Measurements from ENCODE around the gene SH3GLB2. TPM values are rescaled to one million over a fixed set of nuclear protein-coding genes. Genes with fewer than 3 reads are reported as not detected.
"Not testable (repeated sequence)": the region's sequence is repeated elsewhere in the genome, so short reads cannot be mapped to it uniquely, and the experiment has no call there.

Gene SH3GLB2
- total and polyA plus RNA-seq, 3 donors from 2014 or later, result 62.3 to 92.2 (median 88.8) TPM

DNA sequence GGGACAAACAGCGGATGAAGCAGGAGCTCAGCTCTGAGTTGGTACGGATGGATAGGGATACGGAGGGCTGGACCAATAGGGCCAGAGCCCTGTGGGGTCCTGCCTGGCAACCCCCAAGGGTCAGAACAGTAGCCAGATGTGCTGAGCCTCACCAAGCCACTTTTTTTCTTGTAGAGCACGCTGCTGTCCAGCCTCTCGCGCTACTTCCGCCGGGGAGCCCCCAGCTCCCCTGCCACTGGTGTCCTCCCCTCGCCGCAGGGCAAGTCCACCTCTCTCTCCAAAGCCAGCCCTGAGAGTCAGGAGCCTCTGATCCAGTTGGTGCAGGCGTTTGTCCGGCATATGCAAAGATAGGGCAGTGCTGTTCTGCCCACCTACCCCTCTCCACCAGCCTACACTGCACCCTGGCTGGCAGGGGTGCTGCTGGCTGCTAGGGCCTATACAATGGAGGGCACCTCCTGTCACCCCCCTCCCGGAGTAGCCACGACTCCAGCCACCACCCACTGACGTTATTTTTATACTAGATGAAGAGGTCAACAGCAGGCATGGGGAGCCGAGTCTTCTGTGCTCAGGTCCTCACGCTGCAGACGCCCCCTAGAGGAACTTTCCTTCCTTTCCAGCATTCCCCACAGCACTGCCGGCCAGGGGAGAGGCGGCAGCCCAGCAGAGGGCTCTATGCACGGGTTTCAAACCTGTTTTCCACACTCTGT, 21.6 kb downstream of the SH3GLB2 start:
- 45 to 55% methylated on average over 9 to 21 of the region's 21 CpGs for WGBS, 2 donors
- H3K27ac ChIP-seq, result peak overlapping the region; percentile 45 to 82
- TF ChIP-seq, protein P1, sequence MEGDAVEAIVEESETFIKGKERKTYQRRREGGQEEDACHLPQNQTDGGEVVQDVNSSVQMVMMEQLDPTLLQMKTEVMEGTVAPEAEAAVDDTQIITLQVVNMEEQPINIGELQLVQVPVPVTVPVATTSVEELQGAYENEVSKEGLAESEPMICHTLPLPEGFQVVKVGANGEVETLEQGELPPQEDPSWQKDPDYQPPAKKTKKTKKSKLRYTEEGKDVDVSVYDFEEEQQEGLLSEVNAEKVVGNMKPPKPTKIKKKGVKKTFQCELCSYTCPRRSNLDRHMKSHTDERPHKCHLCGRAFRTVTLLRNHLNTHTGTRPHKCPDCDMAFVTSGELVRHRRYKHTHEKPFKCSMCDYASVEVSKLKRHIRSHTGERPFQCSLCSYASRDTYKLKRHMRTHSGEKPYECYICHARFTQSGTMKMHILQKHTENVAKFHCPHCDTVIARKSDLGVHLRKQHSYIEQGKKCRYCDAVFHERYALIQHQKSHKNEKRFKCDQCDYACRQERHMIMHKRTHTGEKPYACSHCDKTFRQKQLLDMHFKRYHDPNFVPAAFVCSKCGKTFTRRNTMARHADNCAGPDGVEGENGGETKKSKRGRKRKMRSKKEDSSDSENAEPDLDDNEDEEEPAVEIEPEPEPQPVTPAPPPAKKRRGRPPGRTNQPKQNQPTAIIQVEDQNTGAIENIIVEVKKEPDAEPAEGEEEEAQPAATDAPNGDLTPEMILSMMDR (IDR thresholded peaks at IDR 0.05), result peak; percentile 64 to 81 (median 77)
- TF ChIP-seq POLR2A (IDR thresholded peaks at IDR 0.05), result no peak
- intact Hi-C loops (cut with DNase I; ENCODE audit: low total_unique reads), result no loop called here
- H3K36me3 ChIP-seq (ENCODE audit: low read depth, missing control alignments), result no peaks in the 10 kb centered on the region
- peaks cover 32% of the 10 kb centered on the region for H3K4me1 ChIP-seq
- DNase-seq, result peak; percentile 87
- no peaks in the 10 kb centered on the region for H3K9me3 ChIP-seq
- H3K4me3 ChIP-seq, result no peak overlapping the region
- no peaks in the 10 kb centered on the region for H3K27me3 ChIP-seq

DNA sequence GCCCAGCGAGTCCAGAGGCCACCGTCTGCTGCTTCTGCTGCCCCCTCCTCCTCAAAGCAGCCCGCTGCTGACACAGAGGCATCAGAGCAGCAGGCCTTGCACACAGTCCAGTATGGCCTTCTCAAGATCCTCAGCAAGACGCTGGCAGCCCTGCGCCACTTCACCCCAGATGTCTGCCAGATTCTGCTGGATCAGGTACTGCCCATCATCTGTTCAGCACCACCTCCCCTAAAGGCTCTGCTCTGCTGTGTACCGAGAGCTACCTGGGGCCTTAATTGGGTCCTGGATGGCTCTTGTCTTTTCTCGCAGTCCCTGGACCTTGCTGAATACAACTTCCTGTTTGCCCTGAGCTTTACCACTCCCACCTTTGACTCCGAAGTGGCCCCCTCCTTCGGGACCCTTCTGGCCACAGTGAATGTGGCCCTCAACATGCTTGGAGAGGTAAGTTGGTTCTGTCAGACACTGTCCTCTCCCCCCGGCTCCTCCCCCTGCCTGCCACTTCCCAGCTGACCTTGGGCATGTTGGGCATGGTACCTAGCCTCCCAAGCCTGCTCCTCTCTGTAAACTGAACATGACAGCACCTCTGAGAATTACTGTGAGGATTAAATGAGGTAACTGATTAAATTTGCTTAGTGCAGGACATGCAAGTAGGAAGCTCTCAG, 22.7 kb downstream of the SH3GLB2 start:
- TF ChIP-seq, protein P1 (IDR thresholded peaks at IDR 0.05), result no peak
- no peak for TF ChIP-seq POLR2A (IDR thresholded peaks at IDR 0.05)
- Histone ChIP-seq H3K27me3 (no peaks in the 10 kb centered on the region), H3K4me1 (peaks cover 32% of the 10 kb centered on the region), H3K9me3 (no peaks in the 10 kb centered on the region), H3K27ac (peak overlapping the region; percentile 50 to 82), H3K4me3 (no peak overlapping the region), H3K36me3 (ENCODE audit: low read depth, missing control alignments) (no peaks in the 10 kb centered on the region)
- intact Hi-C loops (cut with DNase I; ENCODE audit: low total_unique reads), result no loop called here
- no peak for DNase-seq
- 70 to 80% methylated on average over 10 of the region's 10 CpGs for WGBS, 2 donors

- H3K27ac ChIP-seq; H3K9me3 ChIP-seq; H3K4me3 ChIP-seq; H3K27me3 ChIP-seq; intact Hi-C loops (cut with DNase I; ENCODE audit: low total_unique reads); H3K36me3 ChIP-seq (ENCODE audit: low read depth, missing control alignments): not testable (repeated sequence)
- H3K4me1 ChIP-seq, result peaks cover 32% of the 10 kb centered on the region
- peak; percentile 71 for DNase-seq
- WGBS, 2 donors, result 60 to 85% methylated on average over 6 of the region's 6 CpGs
Measured at GRCh38 chr9:129004173-129004572, 24.0 kb downstream of the SH3GLB2 start.

DNA sequence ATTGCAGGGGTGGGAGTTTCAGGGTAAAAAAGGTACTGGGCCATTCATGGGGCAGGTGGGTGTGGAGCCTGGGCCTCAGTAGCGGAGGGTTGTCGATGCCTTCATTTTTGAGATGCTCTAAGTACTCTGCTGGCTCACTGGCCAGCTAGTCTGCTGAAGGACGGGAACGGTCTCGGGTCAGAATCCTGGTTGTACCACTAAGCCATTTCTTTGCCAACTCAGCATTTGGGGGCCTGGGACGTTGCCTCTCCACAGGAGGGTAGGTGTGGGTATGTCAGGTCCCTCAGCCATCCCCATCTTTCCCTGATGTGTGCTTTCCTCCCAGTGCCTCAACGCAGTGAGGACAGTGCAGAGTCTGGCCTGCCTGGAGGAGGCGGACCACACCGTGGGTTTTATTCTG, 25.1 kb downstream of the SH3GLB2 start:
- Histone ChIP-seq H3K27me3 (no peaks in the 10 kb centered on the region), H3K4me3 (no peak overlapping the region), H3K36me3 (ENCODE audit: low read depth, missing control alignments) (no peaks in the 10 kb centered on the region), H3K4me1 (peaks cover 27% of the 10 kb centered on the region), H3K27ac (no peak overlapping the region), H3K9me3 (no peaks in the 10 kb centered on the region)
- WGBS, 2 donors, result 96 to 98% methylated on average over 8 to 9 of the region's 9 CpGs
- intact Hi-C loops (cut with DNase I; ENCODE audit: low total_unique reads), result no loop called here
- DNase-seq, result no peak
- TF ChIP-seq, protein P1 (IDR thresholded peaks at IDR 0.05), result no peak
- no peak for TF ChIP-seq POLR2A (IDR thresholded peaks at IDR 0.05)

DNA sequence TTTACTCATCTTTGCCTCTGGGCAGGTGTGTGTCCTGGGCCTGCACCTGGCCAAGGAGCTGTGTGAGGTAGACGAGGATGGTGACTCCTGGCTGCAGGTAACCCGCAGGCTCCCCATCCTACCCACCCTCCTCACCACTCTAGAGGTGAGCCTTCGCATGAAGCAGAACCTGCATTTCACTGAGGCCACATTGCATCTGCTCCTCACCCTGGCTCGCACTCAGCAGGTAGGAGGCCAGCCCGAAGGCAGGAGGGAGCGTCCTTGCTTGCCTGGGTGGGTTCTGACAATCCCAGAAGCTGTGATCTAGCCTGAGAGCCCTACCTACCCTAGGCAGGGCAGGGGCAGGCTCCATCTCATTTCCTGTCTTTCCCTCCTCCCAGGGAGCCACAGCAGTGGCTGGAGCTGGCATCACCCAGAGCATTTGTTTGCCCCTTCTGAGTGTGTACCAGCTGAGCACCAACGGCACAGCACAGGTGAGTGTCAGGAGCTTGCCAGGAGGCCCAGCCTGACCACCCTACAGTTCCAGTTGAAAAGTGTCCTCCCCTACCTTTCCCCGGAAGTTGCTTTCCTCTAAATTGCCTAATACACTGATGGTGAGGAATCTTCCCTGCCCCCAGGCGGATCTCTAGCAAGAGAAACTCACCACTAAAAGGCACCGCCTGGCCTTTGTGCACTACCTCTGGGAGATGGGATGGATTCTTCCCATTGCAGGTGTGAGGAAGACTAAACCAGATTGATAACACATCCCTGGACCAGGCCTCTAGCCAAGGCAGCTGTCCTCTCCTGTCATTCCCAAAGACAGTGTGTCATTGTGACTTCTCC, 26.4 kb downstream of the SH3GLB2 start:
- no peaks in the 10 kb centered on the region for H3K9me3 ChIP-seq
- peaks cover 15% of the 10 kb centered on the region for H3K4me1 ChIP-seq
- 94 to 97% methylated on average over 6 to 10 of the region's 10 CpGs for WGBS, 2 donors
- H3K27ac ChIP-seq, result no peak overlapping the region
- TF ChIP-seq, protein P1 (IDR thresholded peaks at IDR 0.05), result no peak
- TF ChIP-seq POLR2A (IDR thresholded peaks at IDR 0.05), result no peak
- intact Hi-C loops (cut with DNase I; ENCODE audit: low total_unique reads), result no loop called here
- H3K36me3 ChIP-seq (ENCODE audit: low read depth, missing control alignments), result no peaks in the 10 kb centered on the region
- H3K27me3 ChIP-seq, result no peaks in the 10 kb centered on the region
- H3K4me3 ChIP-seq, result no peak overlapping the region
- no peak for DNase-seq

All from testis (tissue), 3 donors.